Hepatocyte (in vitro differentiated cells): ENCODE results near the gene DHRS7B. TPM values are rescaled to one million over a fixed set of nuclear protein-coding genes. Genes with fewer than 3 reads are reported as not detected.

Experiments
- DNase-seq: peaks from one replicate; pipeline ENCODE4 v3.0.0-alpha.2; 2016; ENCODE audit warnings: low spot score
- H2AFZ ChIP-seq: fragments of 200-600 bp; sonication (generic); 2 replicates; pipeline ENCODE4 v1.6.0; 2016; ENCODE audit warnings: antibody characterized with exemption, mild to moderate bottlenecking
- H3K27ac ChIP-seq: fragments of 200-600 bp; sonication (generic); 2 replicates; pipeline ENCODE4 v1.5.1; 2016; ENCODE audit warnings: mild to moderate bottlenecking
- H3K27me3 ChIP-seq: fragments of 200-600 bp; sonication (generic); 2 replicates; pipeline ENCODE4 v1.6.1; 2016
- H3K36me3 ChIP-seq: fragments of 200-600 bp; sonication (generic); replicated peaks from 2 replicates; pipeline ENCODE4 v1.5.1; 2016; ENCODE audit warnings: low read depth; ENCODE audit not compliant: insufficient read depth
- H3K4me1 ChIP-seq: fragments of 200-600 bp; sonication (generic); 2 replicates; pipeline ENCODE4 v1.5.1; 2016; ENCODE audit warnings: mild to moderate bottlenecking, moderate library complexity; ENCODE audit not compliant: insufficient read depth
- H3K4me2 ChIP-seq: fragments of 200-600 bp; sonication (generic); 2 replicates; pipeline ENCODE4 v1.6.0; 2016
- H3K4me3 ChIP-seq: fragments of 200-600 bp; sonication (generic); 2 replicates; pipeline ENCODE4 v1.5.1; 2016; ENCODE audit warnings: mild to moderate bottlenecking
- H3K79me2 ChIP-seq: fragments of 200-600 bp; sonication (generic); 2 replicates; pipeline ENCODE4 v1.6.0; 2017; ENCODE audit warnings: mild to moderate bottlenecking
- H3K9me2 ChIP-seq: fragments of 200-600 bp; sonication (generic); replicated peaks from 2 replicates; pipeline ENCODE4 v1.6.0; 2017; ENCODE audit warnings: mild to moderate bottlenecking; ENCODE audit not compliant: insufficient read depth
- H3K9me3 ChIP-seq: fragments of 200-600 bp; sonication (generic); 2 replicates; pipeline ENCODE4 v1.5.1; 2016; ENCODE audit warnings: low read depth, mild to moderate bottlenecking
- H4K20me1 ChIP-seq: fragments of 200-600 bp; sonication (generic); 2 replicates; pipeline ENCODE4 v1.6.0; 2016; ENCODE audit warnings: mild to moderate bottlenecking; ENCODE audit not compliant: insufficient read depth, poor library complexity, severe bottlenecking
- EZH2 ChIP-seq: fragments of 200-600 bp; sonication (generic); IDR thresholded peaks from 2 replicates; pipeline ENCODE4 v1.6.1; 2016; ENCODE audit warnings: antibody characterized with exemption, mild to moderate bottlenecking, borderline replicate concordance
- EZH2phosphoT487 ChIP-seq: fragments of 200-600 bp; sonication (generic); IDR thresholded peaks from one replicate; pipeline ENCODE4 v1.6.1; 2018; ENCODE audit warnings: antibody characterized with exemption, mild to moderate bottlenecking, low read depth, moderate library complexity; ENCODE audit not compliant: unreplicated experiment, severe bottlenecking
- WGBS: methylation state at CpG from one replicate; pipeline ENCODE4 v1.1.6; 2016; ENCODE audit warnings: low lambda C conversion rate; ENCODE audit errors: missing lambda C conversion rate; 5-methylcytosine and 5-hydroxymethylcytosine counted together
- polyA plus RNA-seq: library from polyadenylated mRNA; unstranded; fragments of >200 nt; fragmentation: Nextera tagmentation; extraction: Ambion mirVana; gene quantifications from 2 replicates; pipeline ENCODE4 v1.2.1, GENCODE V29; 2016
- total RNA-seq: library from RNA; depleted of rRNA; stranded (reverse); fragments of >200 nt; gene quantifications from 2 replicates; pipeline ENCODE4 v1.2.3, GENCODE V29; 2014
- TF ChIP-seq, protein P1 (sequence below): fragments of 200-600 bp; sonication (generic); IDR thresholded peaks from 2 replicates; pipeline ENCODE4 v1.5.1; 2016; ENCODE audit warnings: antibody characterized with exemption, mild to moderate bottlenecking; ENCODE audit not compliant: poor library complexity

DHRS7B gene
- total and polyA plus RNA-seq, 2 experiments from 2014 or later: 34.6 to 46.2 TPM

- no peak for DNase-seq
- TF ChIP-seq EZH2: no peak
- TF ChIP-seq, protein P1, sequence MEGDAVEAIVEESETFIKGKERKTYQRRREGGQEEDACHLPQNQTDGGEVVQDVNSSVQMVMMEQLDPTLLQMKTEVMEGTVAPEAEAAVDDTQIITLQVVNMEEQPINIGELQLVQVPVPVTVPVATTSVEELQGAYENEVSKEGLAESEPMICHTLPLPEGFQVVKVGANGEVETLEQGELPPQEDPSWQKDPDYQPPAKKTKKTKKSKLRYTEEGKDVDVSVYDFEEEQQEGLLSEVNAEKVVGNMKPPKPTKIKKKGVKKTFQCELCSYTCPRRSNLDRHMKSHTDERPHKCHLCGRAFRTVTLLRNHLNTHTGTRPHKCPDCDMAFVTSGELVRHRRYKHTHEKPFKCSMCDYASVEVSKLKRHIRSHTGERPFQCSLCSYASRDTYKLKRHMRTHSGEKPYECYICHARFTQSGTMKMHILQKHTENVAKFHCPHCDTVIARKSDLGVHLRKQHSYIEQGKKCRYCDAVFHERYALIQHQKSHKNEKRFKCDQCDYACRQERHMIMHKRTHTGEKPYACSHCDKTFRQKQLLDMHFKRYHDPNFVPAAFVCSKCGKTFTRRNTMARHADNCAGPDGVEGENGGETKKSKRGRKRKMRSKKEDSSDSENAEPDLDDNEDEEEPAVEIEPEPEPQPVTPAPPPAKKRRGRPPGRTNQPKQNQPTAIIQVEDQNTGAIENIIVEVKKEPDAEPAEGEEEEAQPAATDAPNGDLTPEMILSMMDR: no peak
- H3K36me3 ChIP-seq: no peaks in the 10 kb centered on the region
- H3K9me3 ChIP-seq: no peaks in the 10 kb centered on the region
- no peaks in the 10 kb centered on the region for H4K20me1 ChIP-seq
- no peak overlapping the region for H2AFZ ChIP-seq
- no peak overlapping the region for H3K4me2 ChIP-seq
- no peaks in the 10 kb centered on the region for H3K4me1 ChIP-seq
- no peak overlapping the region for H3K4me3 ChIP-seq
- H3K27ac ChIP-seq: no peak overlapping the region
- WGBS: 70% methylated on average over 5 of the region's 5 CpGs
- no peaks in the 10 kb centered on the region for H3K9me2 ChIP-seq
- H3K27me3 ChIP-seq: no peaks in the 10 kb centered on the region
- no peaks in the 10 kb centered on the region for H3K79me2 ChIP-seq
These were observed 56.7 kb downstream of the DHRS7B start for GRCh38 chr17:21183468-21183867.

GRCh38 chr17:21184570-21184969 is 57.8 kb downstream of the DHRS7B start:
- DNase-seq: no peak
- no peaks in the 10 kb centered on the region for H4K20me1 ChIP-seq
- H2AFZ ChIP-seq: no peak overlapping the region
- no peaks in the 10 kb centered on the region for H3K9me3 ChIP-seq
- H3K79me2 ChIP-seq: no peaks in the 10 kb centered on the region
- H3K4me2 ChIP-seq: no peak overlapping the region
- no peak for TF ChIP-seq EZH2phosphoT487
- TF ChIP-seq, protein P1: no peak
- no peak for TF ChIP-seq EZH2
- H3K36me3 ChIP-seq: no peaks in the 10 kb centered on the region
- H3K27me3 ChIP-seq: no peaks in the 10 kb centered on the region
- WGBS: 95% methylated on average over 3 of the region's 3 CpGs
- no peak overlapping the region for H3K27ac ChIP-seq
- H3K4me3 ChIP-seq: no peak overlapping the region
- no peaks in the 10 kb centered on the region for H3K4me1 ChIP-seq
- H3K9me2 ChIP-seq: no peaks in the 10 kb centered on the region

- Histone ChIP-seq H2AFZ (no peak overlapping the region), H3K27me3 (no peaks in the 10 kb centered on the region), H3K4me3 (no peak overlapping the region), H3K9me2 (no peaks in the 10 kb centered on the region), H3K9me3 (no peaks in the 10 kb centered on the region), H3K27ac (no peak overlapping the region), H3K4me1 (no peaks in the 10 kb centered on the region), H3K79me2 (no peaks in the 10 kb centered on the region), H3K4me2 (no peak overlapping the region), H3K36me3 (no peaks in the 10 kb centered on the region), H4K20me1 (no peaks in the 10 kb centered on the region)
- 92% methylated on average over 1 of the region's 1 CpG for WGBS
- no peak for TF ChIP-seq EZH2
- TF ChIP-seq, protein P1: no peak
- no peak for TF ChIP-seq EZH2phosphoT487
- no peak for DNase-seq
These were observed 58.3 kb downstream of the DHRS7B start for GRCh38 chr17:21185061-21185460.
